Measurements from ENCODE around the gene RNU5D-1. TPM values are rescaled to one million over a fixed set of nuclear protein-coding genes. Genes with fewer than 3 reads are reported as not detected.

Gene RNU5D-1
- total and polyA plus RNA-seq, 2 of the 13 experiments (the other 11 are each of a cell fraction or from before 2014, with no cell fraction given), result 165 TPM; not detected in 1

DNA sequence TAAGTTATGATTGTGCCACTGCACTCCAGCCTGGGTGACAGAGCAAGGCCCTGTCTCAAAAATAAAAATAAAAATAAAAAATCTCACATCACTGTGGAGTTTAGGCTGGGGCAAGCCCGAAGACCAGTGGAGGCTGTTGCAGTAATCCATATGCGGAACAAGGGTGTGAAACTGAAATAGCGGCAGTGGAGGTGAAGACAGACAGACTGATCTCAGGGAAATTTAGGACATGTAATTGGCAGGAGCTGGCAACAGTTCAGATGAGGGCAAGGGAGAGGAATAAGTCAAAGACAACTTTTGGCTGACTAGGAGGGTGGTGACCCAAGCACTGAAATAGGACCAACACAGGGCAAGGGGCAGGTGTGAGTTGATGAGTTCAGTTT, 48.1 kb downstream of the RNU5D-1 start:
- H3K4me3 ChIP-seq (replicated peaks in 1 of 3; ENCODE audit: insufficient read depth in 1 of 3, low read depth in 2 of 3, low read length in 3 of 3), result no peak overlapping the region
- intact Hi-C loops (cut with micrococcal nuclease; ENCODE audit: unreplicated experiment), result no loop called here
- POLR2A ChIA-PET, result interaction anchor here (1.1 to 2.5 kb wide), 5 partner anchors 9 to 51 kb away, joined by 3 to 11 read pairs (median 8); partner anchors contain the start of genes ARMH1, RNU5D-1 and TMEM53
- FAIRE-seq (no peak), DNase-seq (ENCODE audit: low spot score) (no peak), ATAC-seq (no peak)
- CTCF ChIA-PET (ENCODE audit: low intra/inter-chr PET ratio, low total read pairs), result no interaction called here
- H3K36me3 ChIP-seq (replicated peaks in 1 of 2; ENCODE audit: control insufficient read depth in 1 of 2, insufficient read depth in 2 of 2, low read length in 2 of 2), result no peaks in the 10 kb centered on the region
- no peaks in the 10 kb centered on the region for H3K79me2 ChIP-seq (ENCODE audit: insufficient read depth, low read length)
- peaks cover 82% of the 10 kb centered on the region for H3K4me1 ChIP-seq (ENCODE audit: insufficient read depth, low read length)
- H3K27ac ChIP-seq (ENCODE audit: extremely low read length, insufficient read depth, low read length), result peak overlapping the region; percentile 87
- H3K9me3 ChIP-seq (ENCODE audit: low read length), result no peaks in the 10 kb centered on the region
- no peaks in the 10 kb centered on the region for H3K27me3 ChIP-seq (ENCODE audit: control insufficient read depth in 1 of 2, insufficient read depth in 2 of 2, low read length in 2 of 2)
- in situ Hi-C loops (cut with HindIII; ENCODE audit: extremely low pct_ligation_motif_present, low pct_unique_long_range_greater_than_20kb), result no loop called here
- no peak overlapping the region for H3K4me2 ChIP-seq (ENCODE audit: low read depth, low read length)
- WGBS (ENCODE audit: low lambda C conversion rate), result 94% methylated on average over 3 of the region's 3 CpGs
- no TSS peak for BruUV-seq (replicated peaks)
- H2AFZ ChIP-seq (ENCODE audit: low read length), result no peak overlapping the region
- no peak overlapping the region for H3K9ac ChIP-seq (ENCODE audit: insufficient read depth, low read depth, low read length)
- H4K20me1 ChIP-seq (ENCODE audit: insufficient read depth, low read length), result no peaks in the 10 kb centered on the region
- TF ChIP-seq ETV5 (CRISPR knock-in tag; IDR thresholded peaks at IDR 0.05; ENCODE audit: borderline replicate concordance) (no peak), HMG20A (CRISPR knock-in tag; IDR thresholded peaks at IDR 0.05; ENCODE audit: borderline replicate concordance) (no peak), ZNF367 (CRISPR knock-in tag; IDR thresholded peaks at IDR 0.05; ENCODE audit: borderline replicate concordance) (no peak), ZMAT3 (CRISPR knock-in tag; conservative IDR thresholded peaks at IDR 0.05) (no peak), YY1 (IDR thresholded peaks at IDR 0.05; ENCODE audit: insufficient read depth, insufficient replicate concordance, low read depth, low read length) (no peak), NFKBIZ (CRISPR knock-in tag; IDR thresholded peaks at IDR 0.05) (no peak), ZBTB42 (CRISPR knock-in tag; IDR thresholded peaks at IDR 0.05) (no peak), ZNF788 (CRISPR knock-in tag; IDR thresholded peaks at IDR 0.05; ENCODE audit: borderline replicate concordance) (0 out of 2 replicates have a peak, but pooled peaks have one; percentile 20), SRSF1 (optimal IDR thresholded peaks at IDR 0.05; ENCODE audit: low read depth, low read length) (no peak), HOXA3 (CRISPR knock-in tag; IDR thresholded peaks at IDR 0.05) (no peak), HOXA5 (CRISPR knock-in tag; IDR thresholded peaks at IDR 0.05) (no peak), ZNF335 (CRISPR knock-in tag; IDR thresholded peaks at IDR 0.05) (no peak)
- TF ChIP-seq, protein P1, sequence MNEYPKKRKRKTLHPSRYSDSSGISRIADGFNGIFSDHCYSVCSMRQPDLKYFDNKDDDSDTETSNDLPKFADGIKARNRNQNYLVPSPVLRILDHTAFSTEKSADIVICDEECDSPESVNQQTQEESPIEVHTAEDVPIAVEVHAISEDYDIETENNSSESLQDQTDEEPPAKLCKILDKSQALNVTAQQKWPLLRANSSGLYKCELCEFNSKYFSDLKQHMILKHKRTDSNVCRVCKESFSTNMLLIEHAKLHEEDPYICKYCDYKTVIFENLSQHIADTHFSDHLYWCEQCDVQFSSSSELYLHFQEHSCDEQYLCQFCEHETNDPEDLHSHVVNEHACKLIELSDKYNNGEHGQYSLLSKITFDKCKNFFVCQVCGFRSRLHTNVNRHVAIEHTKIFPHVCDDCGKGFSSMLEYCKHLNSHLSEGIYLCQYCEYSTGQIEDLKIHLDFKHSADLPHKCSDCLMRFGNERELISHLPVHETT (CRISPR knock-in tag; conservative IDR thresholded peaks at IDR 0.05), result no peak
- TF ChIP-seq, protein P2, sequence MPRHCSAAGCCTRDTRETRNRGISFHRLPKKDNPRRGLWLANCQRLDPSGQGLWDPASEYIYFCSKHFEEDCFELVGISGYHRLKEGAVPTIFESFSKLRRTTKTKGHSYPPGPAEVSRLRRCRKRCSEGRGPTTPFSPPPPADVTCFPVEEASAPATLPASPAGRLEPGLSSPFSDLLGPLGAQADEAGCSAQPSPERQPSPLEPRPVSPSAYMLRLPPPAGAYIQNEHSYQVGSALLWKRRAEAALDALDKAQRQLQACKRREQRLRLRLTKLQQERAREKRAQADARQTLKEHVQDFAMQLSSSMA (CRISPR knock-in tag; IDR thresholded peaks at IDR 0.05), result 0 out of 2 replicates have a peak, but pooled peaks have one; percentile 36
- TF ChIP-seq, protein P3, sequence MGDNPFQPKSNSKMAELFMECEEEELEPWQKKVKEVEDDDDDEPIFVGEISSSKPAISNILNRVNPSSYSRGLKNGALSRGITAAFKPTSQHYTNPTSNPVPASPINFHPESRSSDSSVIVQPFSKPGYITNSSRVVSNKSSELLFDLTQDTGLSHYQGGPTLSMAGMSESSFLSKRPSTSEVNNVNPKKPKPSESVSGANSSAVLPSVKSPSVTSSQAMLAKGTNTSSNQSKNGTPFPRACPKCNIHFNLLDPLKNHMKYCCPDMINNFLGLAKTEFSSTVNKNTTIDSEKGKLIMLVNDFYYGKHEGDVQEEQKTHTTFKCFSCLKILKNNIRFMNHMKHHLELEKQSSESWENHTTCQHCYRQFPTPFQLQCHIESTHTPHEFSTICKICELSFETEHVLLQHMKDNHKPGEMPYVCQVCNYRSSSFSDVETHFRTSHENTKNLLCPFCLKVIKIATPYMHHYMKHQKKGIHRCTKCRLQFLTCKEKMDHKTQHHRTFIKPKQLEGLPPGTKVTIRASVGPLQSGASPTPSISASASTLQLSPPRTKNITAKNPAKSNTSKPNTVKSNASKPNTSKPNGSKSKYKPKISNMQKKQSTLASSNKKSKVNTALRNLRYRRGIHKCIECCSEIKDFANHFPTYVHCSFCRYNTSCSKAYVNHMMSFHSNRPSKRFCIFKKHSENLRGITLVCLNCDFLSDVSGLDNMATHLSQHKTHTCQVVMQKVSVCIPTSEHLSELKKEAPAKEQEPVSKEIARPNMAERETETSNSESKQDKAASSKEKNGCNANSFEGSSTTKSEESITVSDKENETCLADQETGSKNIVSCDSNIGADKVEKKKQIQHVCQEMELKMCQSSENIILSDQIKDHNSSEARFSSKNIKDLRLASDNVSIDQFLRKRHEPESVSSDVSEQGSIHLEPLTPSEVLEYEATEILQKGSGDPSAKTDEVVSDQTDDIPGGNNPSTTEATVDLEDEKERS (CRISPR knock-in tag; IDR thresholded peaks at IDR 0.05), result no peak
- TF ChIP-seq, protein P4, sequence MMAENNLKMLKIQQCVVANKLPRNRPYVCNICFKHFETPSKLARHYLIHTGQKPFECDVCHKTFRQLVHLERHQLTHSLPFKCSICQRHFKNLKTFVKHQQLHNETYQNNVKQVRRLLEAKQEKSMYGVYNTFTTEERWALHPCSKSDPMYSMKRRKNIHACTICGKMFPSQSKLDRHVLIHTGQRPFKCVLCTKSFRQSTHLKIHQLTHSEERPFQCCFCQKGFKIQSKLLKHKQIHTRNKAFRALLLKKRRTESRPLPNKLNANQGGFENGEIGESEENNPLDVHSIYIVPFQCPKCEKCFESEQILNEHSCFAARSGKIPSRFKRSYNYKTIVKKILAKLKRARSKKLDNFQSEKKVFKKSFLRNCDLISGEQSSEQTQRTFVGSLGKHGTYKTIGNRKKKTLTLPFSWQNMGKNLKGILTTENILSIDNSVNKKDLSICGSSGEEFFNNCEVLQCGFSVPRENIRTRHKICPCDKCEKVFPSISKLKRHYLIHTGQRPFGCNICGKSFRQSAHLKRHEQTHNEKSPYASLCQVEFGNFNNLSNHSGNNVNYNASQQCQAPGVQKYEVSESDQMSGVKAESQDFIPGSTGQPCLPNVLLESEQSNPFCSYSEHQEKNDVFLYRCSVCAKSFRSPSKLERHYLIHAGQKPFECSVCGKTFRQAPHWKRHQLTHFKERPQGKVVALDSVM (CRISPR knock-in tag; IDR thresholded peaks at IDR 0.05), result 0 out of 2 replicates have a peak, but pooled peaks have one; percentile 19
- TF ChIP-seq, protein P5, sequence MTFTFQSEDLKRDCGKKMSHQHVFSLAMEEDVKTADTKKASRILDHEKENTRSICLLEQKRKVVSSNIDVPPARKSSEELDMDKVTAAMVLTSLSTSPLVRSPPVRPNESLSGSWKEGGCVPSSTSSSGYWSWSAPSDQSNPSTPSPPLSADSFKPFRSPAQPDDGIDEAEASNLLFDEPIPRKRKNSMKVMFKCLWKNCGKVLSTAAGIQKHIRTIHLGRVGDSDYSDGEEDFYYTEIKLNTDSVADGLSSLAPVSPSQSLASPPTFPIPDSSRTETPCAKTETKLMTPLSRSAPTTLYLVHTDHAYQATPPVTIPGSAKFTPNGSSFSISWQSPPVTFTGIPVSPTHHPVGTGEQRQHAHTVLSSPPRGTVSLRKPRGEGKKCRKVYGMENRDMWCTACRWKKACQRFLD (CRISPR knock-in tag; IDR thresholded peaks at IDR 0.05; ENCODE audit: borderline replicate concordance), result no peak

All from HepG2 (cell line).